PC-3 (cell line): ENCODE measurements around the gene NOTCH1. TPM values are rescaled to one million over a fixed set of nuclear protein-coding genes. Genes with fewer than 3 reads are reported as not detected.

Experiments used
- ATAC-seq: fragments of 200-7000 bp; cut with Tn5 transposase; 2 replicates; pipeline ENCODE4 v1.9.1; 2020; ENCODE audit warnings: mild to moderate bottlenecking, moderate library complexity
- BruUV-seq: library from RNA; stranded (reverse); fragments of 400-500 nt; replicated peaks from 2 replicates; lab custom pipeline; 2021; lab: Mats Ljungman, UMichigan
- CTCF ChIA-PET: fragments of 300-600 bp; sonication (Branson Sonifier 250); formaldehyde crosslinking; loops from one replicate; lab custom pipeline; 2022; ENCODE audit warnings: antibody characterized with exemption; lab: Charles Lee
- POLR2A ChIA-PET: fragments of 300-600 bp; sonication (Branson Sonifier 250); formaldehyde crosslinking; loops from one replicate; lab custom pipeline; 2022; ENCODE audit warnings: antibody characterized with exemption; ENCODE audit not compliant: unreplicated experiment; lab: Charles Lee
- DNase-seq: peaks from one replicate; pipeline ENCODE4 v3.0.0-alpha.2; 2015
- H2AFZ ChIP-seq: fragments of 300-600 bp; sonication (generic); 2 replicates; pipeline ENCODE4 v1.6.0; 2016; ENCODE audit warnings: antibody characterized with exemption, low read length
- H3F3A ChIP-seq: fragments of 300-600 bp; sonication (generic); one replicate; pipeline ENCODE4 v1.6.0; 2017; ENCODE audit warnings: antibody characterized with exemption, low read length, control low read depth, mild to moderate bottlenecking; ENCODE audit not compliant: unreplicated experiment
- H3K27ac ChIP-seq: fragments of 300-600 bp; sonication (generic); 2 replicates; pipeline ENCODE4 v1.5.1; 2016; ENCODE audit warnings: mild to moderate bottlenecking, low read length
- H3K27me3 ChIP-seq: fragments of 300-600 bp; sonication (generic); 2 replicates; pipeline ENCODE4 v1.6.1; 2016; ENCODE audit warnings: low read length, mixed read lengths
- H3K36me3 ChIP-seq: fragments of 300-600 bp; sonication (generic); 2 replicates; pipeline ENCODE4 v1.6.1; 2016; ENCODE audit warnings: low read depth, mixed run types, low read length, mixed read lengths
- H3K4me1 ChIP-seq: fragments of 300-600 bp; sonication (generic); 2 replicates; pipeline ENCODE4 v1.5.1; 2016; ENCODE audit warnings: low read length; ENCODE audit not compliant: insufficient read depth
- H3K4me2 ChIP-seq: fragments of 300-600 bp; sonication (generic); 2 replicates; pipeline ENCODE4 v1.6.0; 2016; ENCODE audit warnings: low read length
- H3K4me3 ChIP-seq: fragments of 300-600 bp; sonication (generic); 2 replicates; pipeline ENCODE4 v1.5.1; 2016; ENCODE audit warnings: mild to moderate bottlenecking, low read length, mixed read lengths
- H3K79me2 ChIP-seq: fragments of 300-600 bp; sonication (generic); 2 replicates; pipeline ENCODE4 v1.6.1; 2017; ENCODE audit warnings: low read length, mixed read lengths
- H3K9ac ChIP-seq: fragments of 300-600 bp; sonication (generic); 2 replicates; pipeline ENCODE4 v1.6.0; 2016; ENCODE audit warnings: mild to moderate bottlenecking, low read length
- H3K9me2 ChIP-seq: fragments of 300-600 bp; sonication (generic); replicated peaks from 2 replicates; pipeline ENCODE4 v1.6.1; 2016; ENCODE audit warnings: mixed run types, low read length, mixed read lengths
- H3K9me3 ChIP-seq: fragments of 300-600 bp; sonication (generic); 2 replicates; pipeline ENCODE4 v1.6.1; 2016; ENCODE audit warnings: low read length, mixed read lengths
- H4K20me1 ChIP-seq: fragments of 300-600 bp; sonication (generic); 2 replicates; pipeline ENCODE4 v1.6.1; 2016; ENCODE audit warnings: low read length, mixed read lengths
- CTCF ChIP-seq: fragments of 300-600 bp; sonication (generic); conservative IDR thresholded peaks from 2 replicates; pipeline ENCODE4 v1.5.1; 2017; ENCODE audit warnings: antibody characterized with exemption, low read depth, mild to moderate bottlenecking, low read length
- EZH2 ChIP-seq: fragments of 300-600 bp; sonication (generic); IDR thresholded peaks from one replicate; pipeline ENCODE4 v1.6.1; 2017; ENCODE audit warnings: antibody characterized with exemption, mild to moderate bottlenecking, low read length; ENCODE audit not compliant: unreplicated experiment
- EZH2phosphoT487 ChIP-seq: fragments of 300-600 bp; sonication (generic); IDR thresholded peaks from 2 replicates; pipeline ENCODE4 v1.6.1; 2018; ENCODE audit warnings: mild to moderate bottlenecking, antibody characterized with exemption, low read length, borderline replicate concordance
- intact Hi-C: fragments of 100-400 bp; cut with micrococcal nuclease; formaldehyde crosslinking; loops from 2 replicates; pipeline ENCODE4 v1.9.0; 2023
- total RNA-seq: library from RNA; depleted of rRNA; stranded (reverse); fragments of >200 nt; gene quantifications from 2 replicates; pipeline ENCODE4 v1.2.3, GENCODE V29; 2014

Gene NOTCH1
- total RNA-seq, 1 experiment from 2014 or later: 14.3 TPM

- Histone ChIP-seq H2AFZ (no peak overlapping the region), H3K9me3 (no peaks in the 10 kb centered on the region), H3K4me3 (no peak overlapping the region), H3K9ac (no peak overlapping the region), H4K20me1 (no peaks in the 10 kb centered on the region), H3K27me3 (no peaks in the 10 kb centered on the region), H3K4me2 (no peak overlapping the region), H3K36me3 (peaks cover 26% of the 10 kb centered on the region), H3F3A (no peaks in the 10 kb centered on the region), H3K9me2 (no peaks in the 10 kb centered on the region), H3K4me1 (no peaks in the 10 kb centered on the region), H3K27ac (no peak overlapping the region), H3K79me2 (no peaks in the 10 kb centered on the region)
- ATAC-seq (no peak), DNase-seq (no peak)
- POLR2A ChIA-PET: no interaction called here
- intact Hi-C loops: no loop called here
- CTCF ChIA-PET: no interaction called here
- TF ChIP-seq EZH2 (no peak), CTCF (no peak), EZH2phosphoT487 (no peak)
- BruUV-seq: no TSS peak
Measured at GRCh38 chr9:136463578-136463977, 82.3 kb downstream of the NOTCH1 start.

- Histone ChIP-seq H3K27ac (no peak overlapping the region), H3K9me2 (no peaks in the 10 kb centered on the region), H3K4me2 (no peak overlapping the region), H3F3A (no peaks in the 10 kb centered on the region), H2AFZ (no peak overlapping the region), H3K9me3 (no peaks in the 10 kb centered on the region), H3K4me3 (no peak overlapping the region), H4K20me1 (no peaks in the 10 kb centered on the region), H3K36me3 (peaks cover 26% of the 10 kb centered on the region), H3K27me3 (no peaks in the 10 kb centered on the region), H3K9ac (no peak overlapping the region), H3K4me1 (no peaks in the 10 kb centered on the region), H3K79me2 (no peaks in the 10 kb centered on the region)
- TF ChIP-seq EZH2phosphoT487: no peak
- no peak for TF ChIP-seq EZH2
- TF ChIP-seq CTCF: no peak
- ChIA-PET POLR2A (no interaction called here), CTCF (no interaction called here)
- ATAC-seq (no peak), DNase-seq (no peak)
- intact Hi-C loops: no loop called here
- no TSS peak for BruUV-seq
Measured at GRCh38 chr9:136462664-136463063, 83.2 kb downstream of the NOTCH1 start.

- H3K4me3 ChIP-seq: no peak overlapping the region
- no peak overlapping the region for H3K27ac ChIP-seq
- no peak overlapping the region for H2AFZ ChIP-seq
- H3K9ac ChIP-seq: no peak overlapping the region
- TF ChIP-seq CTCF (no peak), EZH2phosphoT487 (no peak), EZH2 (no peak)
- no peaks in the 10 kb centered on the region for H3F3A ChIP-seq
- H4K20me1 ChIP-seq: no peaks in the 10 kb centered on the region
- H3K9me3 ChIP-seq: no peaks in the 10 kb centered on the region
- ATAC-seq (no peak), DNase-seq (no peak)
- no peaks in the 10 kb centered on the region for H3K9me2 ChIP-seq
- ChIA-PET POLR2A (no interaction called here), CTCF (no interaction called here)
- intact Hi-C loops: no loop called here
- H3K27me3 ChIP-seq: no peaks in the 10 kb centered on the region
- H3K4me1 ChIP-seq: no peaks in the 10 kb centered on the region
- no TSS peak for BruUV-seq
- peaks cover 23% of the 10 kb centered on the region for H3K36me3 ChIP-seq
- no peaks in the 10 kb centered on the region for H3K79me2 ChIP-seq
- H3K4me2 ChIP-seq: no peak overlapping the region
Measured at GRCh38 chr9:136460772-136461325, 85.0 kb downstream of the NOTCH1 start.
